Fibroblast of the aortic adventitia (primary cell): Measurements from ENCODE around the gene ZNF491. TPM values are rescaled to one million over a fixed set of nuclear protein-coding genes. Genes with fewer than 3 reads are reported as not detected.
"Not testable (repeated sequence)": the region's sequence is repeated elsewhere in the genome, so short reads cannot be mapped to it uniquely, and the experiment has no call there.

ENCODE experiments used
- DNase-seq: peaks from one replicate; pipeline ENCODE4 v3.0.0-alpha.2; 2010; ENCODE audit warnings: low read depth
- H3K4me3 ChIP-seq: 2 replicates; pipeline ENCODE4 v1.5.1; 2011; ENCODE audit warnings: low read depth, mild to moderate bottlenecking, control low read depth, low read length, moderate library complexity
- CTCF ChIP-seq: IDR thresholded peaks from 2 replicates; pipeline ENCODE4 v1.5.1; 2011; ENCODE audit warnings: mild to moderate bottlenecking, low read length, control low read depth, inconsistent platforms; ENCODE audit not compliant: insufficient read depth
- total RNA-seq: library from RNA; depleted of rRNA; stranded (reverse); fragments of >200 nt; gene quantifications from 2 replicates; pipeline ENCODE4 v1.2.3, GENCODE V29; 2012; ENCODE audit warnings: low replicate concordance

ZNF491 gene
- total RNA-seq, 1 donor = 0.99 TPM

- H3K4me3 ChIP-seq = peak within 1 kb of the TSS; percentile 68
- no peak for TF ChIP-seq CTCF
- DNase-seq = peak; percentile 43
Measured at GRCh38 chr19:11848594-11849469, 50.5 kb downstream of the ZNF491 start, which contains the start of gene ZNF439. Gene ZNF439, plus strand, starts transcription at chr19:11848726. Its CDS starts 142 bp downstream, at chr19:11848868.

- not testable (repeated sequence) for H3K4me3 ChIP-seq, DNase-seq
Measured at GRCh38 chr19:11850289-11850688, 52.0 kb downstream of the ZNF491 start.

- no peak overlapping the region for H3K4me3 ChIP-seq
- TF ChIP-seq CTCF = no peak
- DNase-seq = no peak
Measured at GRCh38 chr19:11853358-11853757, 55.0 kb downstream of the ZNF491 start.

GRCh38 chr19:11856596-11857250, 58.4 kb downstream of the ZNF491 start:
- DNase-seq = no peak
- TF ChIP-seq CTCF = no peak
- H3K4me3 ChIP-seq = no peak overlapping the region

Other genes with a start within 250 kb of the ZNF491 start
- gene ELOF1, start 239.3 kb upstream of the ZNF491 start, total RNA-seq = 17.9 and 33.5 TPM in 2 replicates
- 0.09 and 1.4 TPM in 2 replicates for gene ACP5, start 220.9 kb upstream of the ZNF491 start, total RNA-seq
- 11.7 and 17.3 TPM in 2 replicates for gene ZNF627, start 201.0 kb upstream of the ZNF491 start, total RNA-seq
- gene ZNF823, start 59.6 kb upstream of the ZNF491 start, total RNA-seq = 2.6 and 4.1 TPM in 2 replicates
- gene ZNF441, start 31.5 kb upstream of the ZNF491 start, total RNA-seq = 7.3 and 10.9 TPM in 2 replicates
- gene ZNF440, start 15.8 kb downstream of the ZNF491 start, total RNA-seq = 6.6 and 12.7 TPM in 2 replicates
- gene ZNF439, start 50.2 kb downstream of the ZNF491 start, total RNA-seq = 0.72 and 2.8 TPM in 2 replicates
- 1.6 and 9.0 TPM in 2 replicates for gene ZNF69, start 89.3 kb downstream of the ZNF491 start, total RNA-seq
- 7.9 and 11.4 TPM in 2 replicates for gene ZNF700, start 126.6 kb downstream of the ZNF491 start, total RNA-seq
- 0.27 and 3.4 TPM in 2 replicates for gene ZNF763, start 166.5 kb downstream of the ZNF491 start, total RNA-seq
- gene ZNF433, start 237.2 kb downstream of the ZNF491 start, total RNA-seq = 1.9 and 4.9 TPM in 2 replicates